Upper lobe of right lung (tissue), 1 donor: Measurements from ENCODE around the gene RELL1. TPM values are rescaled to one million over a fixed set of nuclear protein-coding genes. Genes with fewer than 3 reads are reported as not detected.
A peak's percentile ranks its signal among the peaks of the same experiment; 100 is the strongest.

ENCODE experiments used
- ATAC-seq: fragments of 200-7000 bp; cut with Tn5 transposase; one replicate; pipeline ENCODE4 v1.9.1; 2020; ENCODE audit warnings: mild to moderate bottlenecking, moderate library complexity
- DNase-seq: peaks from one replicate; pipeline ENCODE4 v3.0.0-alpha.2; 2020
- H3K27ac ChIP-seq: fragments of 200-600 bp; one replicate; pipeline ENCODE4 v1.8.0; 2022
- H3K27me3 ChIP-seq: fragments of 200-600 bp; one replicate; pipeline ENCODE4 v1.8.0; 2022; ENCODE audit warnings: mild to moderate bottlenecking
- H3K36me3 ChIP-seq: fragments of 200-600 bp; one replicate; pipeline ENCODE4 v1.8.0; 2022
- H3K4me1 ChIP-seq: fragments of 200-600 bp; one replicate; pipeline ENCODE4 v1.8.0; 2022
- H3K4me3 ChIP-seq: fragments of 200-600 bp; one replicate; pipeline ENCODE4 v1.8.0; 2022; ENCODE audit warnings: mild to moderate bottlenecking
- H3K9me3 ChIP-seq: fragments of 200-600 bp; one replicate; pipeline ENCODE4 v1.8.0; 2022
- CTCF ChIP-seq: fragments of 200-600 bp; IDR thresholded peaks from one replicate; pipeline ENCODE4 v1.8.0; 2022; ENCODE audit warnings: antibody characterized with exemption
- intact Hi-C: fragments of 100-400 bp; cut with DNase I; formaldehyde crosslinking; loops from one replicate; pipeline ENCODE4 v1.11.0; 2022
- total RNA-seq: library from RNA; stranded (reverse); fragmentation: NEBNext Ultra II Directional; extraction: Animal tissue kit (Norgen Biotek cat#: 25700); gene quantifications from one replicate; pipeline ENCODE4 v1.2.1, GENCODE V29; 2021
- donor health status: DM: no; HTN: yes; CAD: no; lungs with severe emphysema.

RELL1 gene
- total RNA-seq, 1 donor from 2014 or later: 49.1 TPM

DNA sequence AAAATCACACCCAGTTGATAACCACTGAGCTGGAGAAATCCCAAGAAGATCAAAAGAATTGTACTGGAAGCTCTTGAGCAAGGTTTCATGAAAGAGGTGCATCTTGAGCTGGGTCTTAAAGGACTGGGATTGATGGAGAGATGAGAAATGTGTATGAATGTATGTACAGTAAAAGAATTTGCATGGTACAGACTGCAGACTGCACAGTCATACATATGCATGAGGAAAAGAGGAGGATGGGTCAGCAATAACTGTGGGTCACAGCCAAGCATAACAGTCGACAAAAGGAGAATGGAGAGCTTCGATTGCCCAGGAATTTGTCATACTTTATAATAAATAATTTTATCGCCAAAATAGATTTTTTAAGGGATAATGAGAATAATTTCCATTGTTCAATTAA lies 4.8 kb upstream of the RELL1 start:
- ATAC-seq (no peak), DNase-seq (no peak)
- Histone ChIP-seq H3K9me3 (no peaks in the 10 kb centered on the region), H3K36me3 (no peaks in the 10 kb centered on the region), H3K4me1 (peaks cover 6% of the 10 kb centered on the region), H3K27ac (no peak overlapping the region), H3K27me3 (no peaks in the 10 kb centered on the region), H3K4me3 (no peak overlapping the region)
- TF ChIP-seq CTCF: no peak
- intact Hi-C loops: no loop called here

DNA sequence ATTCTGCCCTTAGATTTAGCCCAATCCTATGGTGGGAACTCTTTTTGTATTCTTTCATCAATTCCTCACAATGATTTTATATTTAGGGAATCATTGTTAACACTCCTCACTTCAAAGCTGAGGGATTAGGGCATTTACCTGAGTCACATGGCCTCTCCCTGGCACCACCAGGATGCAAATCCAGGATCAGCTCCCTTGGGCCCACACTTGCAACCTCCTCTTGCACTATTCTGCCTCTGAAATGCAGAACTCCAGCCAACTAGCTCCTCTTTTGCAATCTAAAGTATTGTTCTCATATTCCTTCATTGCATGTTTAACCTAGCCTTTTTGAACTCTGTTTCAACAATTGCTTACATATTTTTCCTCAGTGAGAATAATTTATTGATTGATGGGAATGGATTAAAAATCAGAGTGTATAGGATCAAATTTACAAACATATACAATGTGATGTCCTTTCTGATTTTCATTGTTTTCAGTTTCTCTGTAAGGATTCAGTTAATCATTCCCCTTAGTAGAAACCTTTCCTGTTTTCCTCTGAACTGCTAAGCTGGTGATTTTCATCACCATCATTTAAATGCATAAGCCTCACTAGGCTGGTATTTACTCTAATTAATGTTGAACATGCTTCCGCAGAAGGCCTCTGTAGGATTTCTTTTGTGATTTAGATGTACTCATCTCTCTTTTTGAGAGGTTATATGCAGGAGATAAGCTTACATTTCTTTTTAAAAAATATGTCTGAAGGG lies 3.3 kb upstream of the RELL1 start:
- ATAC-seq: no peak
- intact Hi-C loops: no loop called here
- H3K9me3 ChIP-seq: no peaks in the 10 kb centered on the region
- H3K4me3 ChIP-seq: no peak overlapping the region
- no peak for DNase-seq
- H3K27me3 ChIP-seq: no peaks in the 10 kb centered on the region
- no peak overlapping the region for H3K27ac ChIP-seq
- no peaks in the 10 kb centered on the region for H3K36me3 ChIP-seq
- no peak for TF ChIP-seq CTCF
- peaks cover 13% of the 10 kb centered on the region for H3K4me1 ChIP-seq

DNA sequence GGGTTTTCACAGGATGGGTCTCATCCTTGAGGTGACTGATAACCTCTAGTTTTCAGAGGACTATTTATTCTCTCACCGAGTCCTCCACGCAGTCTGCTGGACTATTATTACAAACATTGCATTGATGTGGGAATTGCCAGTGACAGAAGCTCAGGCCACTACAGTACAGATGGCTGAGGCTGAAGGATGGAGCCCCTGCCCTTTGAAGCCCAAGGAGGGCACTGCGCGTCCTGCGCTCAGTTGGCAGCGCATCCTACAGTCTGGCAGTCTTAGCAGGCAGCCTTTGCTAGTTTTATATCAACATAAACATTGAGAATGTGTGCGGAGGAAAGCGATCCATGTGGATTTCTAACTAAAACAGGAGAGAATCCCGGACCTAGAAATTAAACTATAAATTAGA lies 1.5 kb upstream of the RELL1 start:
- Histone ChIP-seq H3K27ac (no peak overlapping the region), H3K27me3 (no peaks in the 10 kb centered on the region), H3K4me3 (no peak overlapping the region), H3K9me3 (no peaks in the 10 kb centered on the region), H3K4me1 (peaks cover 24% of the 10 kb centered on the region), H3K36me3 (no peaks in the 10 kb centered on the region)
- no peak for TF ChIP-seq CTCF
- intact Hi-C loops: no loop called here
- DNase-seq (no peak), ATAC-seq (no peak)

GRCh38 chr4:37687194-37687562 lies 1.0 kb upstream of the RELL1 start:
- H3K9me3 ChIP-seq: no peaks in the 10 kb centered on the region
- intact Hi-C loops: no loop called here
- TF ChIP-seq CTCF: no peak
- H3K4me3 ChIP-seq: peak overlapping the region; percentile 90
- DNase-seq (no peak), ATAC-seq (no peak)
- peaks cover 24% of the 10 kb centered on the region for H3K4me1 ChIP-seq
- peak overlapping the region; percentile 79 for H3K27ac ChIP-seq
- no peaks in the 10 kb centered on the region for H3K27me3 ChIP-seq
- no peaks in the 10 kb centered on the region for H3K36me3 ChIP-seq

- Histone ChIP-seq H3K4me1 (peaks cover 24% of the 10 kb centered on the region), H3K9me3 (no peaks in the 10 kb centered on the region), H3K27ac (peak overlapping the region; percentile 94), H3K27me3 (no peaks in the 10 kb centered on the region), H3K36me3 (no peaks in the 10 kb centered on the region), H3K4me3 (peak overlapping the region; percentile 90)
- TF ChIP-seq CTCF: no peak
- ATAC-seq: peak; percentile 53
- DNase-seq: peak; percentile 84
- intact Hi-C loops: no loop called here
Observed at GRCh38 chr4:37685823-37686372, 278 bp downstream of the RELL1 start.
